GM19455 (cell line): ENCODE measurements around the gene CLEC6A.
"Not testable (repeated sequence)": the region's sequence is repeated elsewhere in the genome, so short reads cannot be mapped to it uniquely, and the experiment has no call there.

ENCODE experiments used
- ATAC-seq: cut with Tn5 transposase; IDR thresholded peaks from one replicate; pipeline ENCODE4 v1.9.1; 2021; ENCODE audit not compliant: unreplicated experiment

Gene CLEC6A

DNA sequence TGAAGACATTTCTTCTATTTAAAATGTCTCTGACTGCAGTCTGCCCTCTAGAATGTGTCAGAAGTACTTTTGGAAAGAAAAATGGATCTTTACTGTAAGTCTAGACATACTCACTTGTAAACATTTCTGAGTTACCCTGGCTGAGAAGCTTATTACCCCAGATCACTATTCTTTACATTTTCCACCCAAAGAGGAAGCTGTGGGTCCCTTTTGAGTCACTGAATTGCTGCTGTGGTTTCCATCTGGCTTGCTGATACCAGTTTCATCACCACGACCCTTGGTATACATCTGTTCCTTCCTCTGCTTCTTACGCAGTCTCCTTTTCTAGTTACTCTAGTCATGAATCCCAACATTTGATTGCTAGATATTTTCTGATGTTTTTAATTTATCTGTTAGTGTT, 37.3 kb downstream of the CLEC6A start:
- peak; percentile 99 for ATAC-seq

DNA sequence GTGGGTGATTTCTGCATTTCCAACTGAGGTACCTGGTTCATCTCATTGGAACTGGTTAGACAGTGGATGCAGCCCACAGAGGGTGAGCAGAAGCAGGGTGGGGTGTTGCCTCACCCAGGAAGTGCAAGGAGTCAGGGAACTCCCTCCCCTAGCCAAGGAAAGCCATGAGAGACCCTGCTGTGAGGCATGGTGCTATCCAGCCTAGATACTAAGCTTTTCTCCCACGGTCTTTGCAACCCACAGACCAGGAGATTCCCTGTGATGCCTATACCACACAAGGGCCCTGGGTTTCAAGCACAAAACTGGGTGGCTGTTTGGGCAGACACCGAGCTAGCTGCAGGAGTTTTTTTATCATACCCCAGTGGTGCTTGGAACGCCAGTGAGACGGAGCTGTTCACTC, 39.9 kb downstream of the CLEC6A start:
- ATAC-seq: not testable (repeated sequence)

DNA sequence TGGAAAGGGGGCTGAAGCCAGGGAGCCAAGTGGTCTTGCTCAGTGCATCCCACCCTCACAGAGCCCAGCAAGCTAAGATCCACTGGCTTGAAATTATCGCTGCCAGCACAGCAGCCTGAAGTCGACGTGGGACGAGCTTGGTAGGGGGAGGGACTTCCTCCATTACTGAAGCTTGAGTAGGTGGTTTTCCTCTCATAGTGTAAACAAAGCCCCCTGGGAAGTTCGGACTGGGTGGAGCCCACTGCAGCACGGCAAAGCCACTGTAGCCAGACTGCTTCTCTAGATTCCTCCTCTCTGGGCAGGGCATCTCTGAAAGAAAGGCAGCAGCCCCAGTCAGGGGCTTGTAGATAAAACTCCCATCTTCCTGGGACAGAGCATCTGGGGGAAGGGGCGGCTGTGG, 40.3 kb downstream of the CLEC6A start:
- ATAC-seq: not testable (repeated sequence)

DNA sequence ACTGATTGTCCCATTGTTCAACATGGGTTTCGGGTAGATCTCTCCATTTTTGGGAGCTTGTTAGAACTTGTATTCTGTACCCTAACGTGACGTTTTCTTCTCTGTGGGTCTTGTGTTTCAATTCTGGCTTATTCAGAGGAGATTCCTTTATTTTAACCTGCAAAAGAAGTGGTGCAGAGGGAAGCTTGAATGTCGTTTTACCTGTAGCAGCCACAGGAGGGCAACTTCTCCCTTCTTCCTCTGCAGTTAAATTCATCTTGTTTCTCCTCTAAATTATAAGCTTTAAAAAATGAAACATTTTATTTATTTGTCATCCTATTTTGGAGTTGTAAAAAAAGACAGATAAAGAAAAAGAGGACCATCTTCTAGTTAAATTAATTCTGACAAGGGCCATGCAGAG, 43.9 kb downstream of the CLEC6A start:
- no peak for ATAC-seq

DNA sequence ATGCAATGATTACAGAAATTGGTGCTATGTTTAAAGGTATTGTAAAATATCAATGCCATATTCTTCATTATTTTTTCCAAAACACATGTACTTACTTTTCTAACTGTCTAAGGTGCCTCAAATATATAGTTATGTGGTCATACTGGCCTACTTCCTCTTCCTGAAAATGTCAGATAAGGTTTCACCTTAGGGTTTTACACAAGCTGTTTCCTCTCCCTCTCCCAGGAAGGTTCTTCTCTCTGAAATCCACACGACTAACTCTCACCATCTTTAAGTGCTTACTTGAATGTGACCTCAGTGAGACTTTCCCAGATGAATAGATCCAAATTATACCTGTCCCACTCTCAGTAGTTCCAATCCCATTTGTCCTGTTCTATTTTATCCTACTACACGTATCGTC, 46.0 kb downstream of the CLEC6A start:
- ATAC-seq: no peak

DNA sequence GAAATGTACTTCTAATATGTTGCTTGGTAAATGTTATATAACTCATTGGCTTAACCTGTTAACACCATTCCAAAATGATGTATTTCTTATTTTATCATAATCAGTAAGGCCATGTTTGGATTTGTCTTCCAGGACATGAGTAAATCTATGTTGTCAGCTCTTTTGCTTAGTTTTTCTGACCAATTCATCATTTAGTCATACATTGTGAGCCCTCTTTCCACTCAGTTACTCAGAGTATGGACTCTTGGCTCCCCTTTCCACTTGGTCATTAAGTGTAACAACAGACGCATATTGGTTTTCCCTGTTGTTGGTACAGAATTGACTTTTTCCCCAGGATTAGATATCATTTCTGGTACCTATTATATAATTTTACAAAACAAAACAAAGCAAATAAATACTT, 48.6 kb downstream of the CLEC6A start:
- ATAC-seq: no peak

DNA sequence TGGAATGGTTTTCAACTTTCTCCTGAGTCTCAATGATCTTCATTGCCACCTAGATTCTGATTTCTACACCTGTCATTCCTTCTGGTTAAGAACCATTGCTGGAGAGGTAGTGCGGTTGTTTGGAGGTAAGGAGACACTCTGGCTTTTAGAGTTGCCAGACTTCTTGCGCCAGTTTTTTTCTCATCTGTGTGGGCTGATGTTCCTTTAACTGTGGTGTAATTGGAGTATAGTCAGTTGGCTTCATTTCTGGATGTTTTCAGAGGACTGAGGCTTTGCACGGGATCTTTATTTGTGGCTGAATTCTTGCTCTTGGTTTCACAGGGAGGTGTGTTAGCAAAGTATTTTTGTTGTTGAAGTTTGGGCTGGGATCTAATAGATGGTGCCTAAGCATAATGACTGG, 51.8 kb downstream of the CLEC6A start:
- no peak for ATAC-seq

DNA sequence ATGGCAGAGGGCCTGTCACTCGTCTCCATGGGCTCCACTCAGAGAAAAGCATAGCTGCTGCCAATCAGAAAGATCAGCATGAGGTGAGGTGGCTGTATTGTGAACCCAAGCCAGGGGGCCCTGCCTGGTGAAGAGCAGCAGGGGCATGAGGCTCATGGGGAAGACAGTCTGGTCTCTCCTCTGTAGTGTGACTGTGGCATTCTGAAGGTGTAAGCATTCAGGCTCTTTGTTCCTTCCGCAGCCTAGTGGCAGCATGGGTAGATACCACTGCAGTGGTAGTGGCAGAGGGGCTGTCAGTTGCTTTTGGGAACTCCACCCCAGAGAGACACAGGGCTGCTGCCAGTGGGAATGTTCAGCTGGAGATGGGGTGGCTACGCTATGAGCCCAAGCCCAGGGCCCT, 52.5 kb downstream of the CLEC6A start:
- no peak for ATAC-seq

DNA sequence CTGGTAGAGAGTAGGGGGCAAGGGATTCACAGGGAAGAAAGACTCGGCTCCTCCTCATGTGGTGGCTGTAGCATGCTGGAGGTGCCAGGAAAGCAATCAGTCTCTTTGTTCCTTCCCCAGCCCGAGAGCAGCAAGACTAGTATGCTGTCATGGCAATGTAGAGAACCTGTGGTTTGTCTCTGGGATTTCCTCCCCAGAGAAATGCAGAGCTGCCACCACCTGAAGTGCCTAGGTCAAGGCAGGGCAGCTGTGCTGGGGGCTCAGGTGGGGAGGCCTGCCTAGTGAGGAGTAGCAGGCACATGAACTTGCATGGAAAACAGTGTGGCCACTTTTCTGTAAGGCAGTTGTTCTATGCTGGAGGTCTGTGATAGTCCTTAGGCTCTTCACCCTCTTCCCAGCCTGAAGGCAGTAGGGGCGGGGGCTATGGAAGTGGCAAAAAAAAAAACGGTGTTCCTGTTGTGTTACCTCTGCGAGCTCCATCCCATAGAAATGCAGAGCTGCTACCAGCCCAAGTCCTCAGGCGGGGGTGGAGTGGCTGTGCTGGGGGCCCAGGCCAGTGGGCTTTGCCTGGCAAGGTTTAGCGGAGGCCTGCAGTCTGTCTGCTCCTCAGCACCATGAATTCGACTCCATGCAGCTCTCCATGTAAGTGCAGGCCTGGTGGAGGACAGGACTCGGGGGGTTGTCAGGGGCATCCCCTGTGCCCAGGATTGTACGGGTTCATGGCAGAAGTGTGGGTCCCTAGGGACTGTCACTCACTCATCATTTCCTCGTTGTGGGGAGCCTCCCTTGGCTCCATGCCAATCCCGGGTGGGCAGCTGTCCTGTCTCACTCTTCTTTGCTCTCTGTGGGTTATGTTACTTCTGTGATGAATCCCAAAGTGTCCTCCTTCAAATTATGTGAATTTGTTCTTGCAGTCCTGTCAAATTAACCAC, 53.4 kb downstream of the CLEC6A start:
- no peak for ATAC-seq

DNA sequence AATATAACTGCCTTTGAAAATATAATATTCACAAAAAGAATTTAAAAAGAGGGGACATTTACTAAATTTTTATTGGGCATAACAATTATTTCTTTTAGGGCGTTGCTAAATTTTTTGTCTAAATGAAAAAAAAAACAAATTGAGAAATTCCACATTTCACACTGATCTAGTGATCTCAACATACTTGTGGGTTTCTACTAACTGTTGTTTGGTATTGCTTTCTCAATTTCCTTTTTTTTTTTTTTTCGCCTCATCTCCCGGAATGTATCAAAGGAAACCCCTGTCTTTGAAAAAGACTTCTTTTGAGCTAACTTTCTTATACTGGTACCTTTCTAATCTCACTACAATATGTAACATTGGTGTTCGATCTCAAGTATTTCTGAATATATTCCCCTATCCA, 57.5 kb downstream of the CLEC6A start, which contains the start of gene CLEC4D:
Gene CLEC4D, plus strand, starts transcription at position 248 of the 400 bp plus-strand sequence. CDS start 230 bp downstream, outside the sequence.
- no peak for ATAC-seq

DNA sequence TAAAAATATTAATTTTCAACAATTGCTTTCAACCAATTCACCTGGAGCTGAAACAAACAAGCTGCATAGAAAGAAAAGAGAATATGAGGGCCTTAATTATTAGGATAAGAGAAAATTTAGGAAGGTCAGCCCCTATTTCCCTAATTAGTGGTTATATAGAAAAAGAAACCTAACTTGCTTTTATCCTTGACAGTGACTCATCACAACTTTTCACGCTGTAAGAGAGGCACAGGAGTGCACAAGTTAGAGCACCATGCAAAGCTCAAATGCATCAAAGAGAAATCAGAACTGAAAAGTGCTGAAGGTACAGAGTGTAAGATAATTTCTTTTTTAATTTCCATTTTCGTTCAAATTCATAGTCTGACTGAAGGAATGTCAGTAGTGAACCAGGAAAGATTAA, 62.2 kb downstream of the CLEC6A start:
- no peak for ATAC-seq

DNA sequence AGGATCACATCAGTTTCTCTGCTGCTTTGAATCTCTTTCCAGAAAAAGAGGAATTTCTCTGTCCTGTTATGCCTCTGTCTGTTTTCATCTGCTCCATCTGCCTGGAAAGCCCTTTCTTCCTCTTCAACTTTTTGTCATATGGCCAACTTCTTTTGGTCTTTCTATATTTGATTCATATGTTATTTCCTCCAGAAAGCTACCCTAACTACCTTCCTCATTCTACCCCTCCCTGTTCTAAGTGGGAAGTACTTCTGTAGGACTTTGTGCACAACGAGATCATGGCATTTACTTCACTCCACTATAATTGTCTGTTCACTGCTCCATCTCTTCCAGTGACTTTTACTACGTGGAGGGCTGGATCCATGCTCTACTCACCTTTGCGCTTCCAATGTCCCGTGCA, 63.4 kb downstream of the CLEC6A start:
- ATAC-seq: no peak

DNA sequence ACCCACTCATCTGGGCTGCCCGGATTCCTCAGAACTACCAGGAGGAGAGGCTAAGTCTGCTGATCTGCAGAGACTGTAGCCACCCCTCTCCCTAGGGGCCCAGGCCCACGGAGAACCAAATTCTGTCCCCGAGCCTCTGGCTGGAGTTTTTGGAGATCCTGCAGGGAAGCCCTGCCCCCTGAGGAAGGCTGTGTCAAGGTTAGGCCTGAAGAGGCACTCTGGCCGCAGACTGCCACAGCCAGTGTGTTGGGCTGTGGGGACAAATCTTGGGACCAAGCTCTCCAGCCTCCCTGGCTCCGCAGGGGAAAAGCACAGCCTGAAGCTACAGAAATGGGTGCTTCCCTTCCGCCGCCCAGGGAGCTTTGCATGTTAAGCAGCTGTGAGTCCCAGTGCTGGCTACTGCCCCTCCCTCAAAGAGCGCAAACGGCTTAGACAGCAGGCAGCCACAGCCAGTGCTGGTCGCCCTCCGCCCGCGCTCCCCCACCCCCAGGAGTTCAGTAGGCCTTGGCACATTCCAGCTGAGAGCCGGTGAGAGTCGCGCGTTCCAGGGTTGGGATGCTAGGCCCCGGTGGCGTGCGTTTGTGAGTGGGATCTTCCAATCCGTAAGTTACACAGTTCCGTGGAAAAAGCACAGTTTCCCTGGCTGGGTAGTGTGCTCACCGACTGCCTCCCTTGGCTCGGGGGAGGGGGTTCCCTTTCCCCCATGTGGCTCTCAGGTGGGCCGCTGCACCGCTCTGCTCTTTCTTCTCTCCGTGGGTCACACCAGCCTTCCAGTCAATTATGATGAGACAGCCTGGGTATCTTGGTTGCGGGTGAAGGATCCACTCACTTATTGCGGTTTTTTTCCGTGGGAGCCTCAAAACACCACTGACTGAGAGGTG, 71.7 kb downstream of the CLEC6A start:
- ATAC-seq: no peak
